ENCODE measurements around the gene AGAP1. TPM values are rescaled to one million over a fixed set of nuclear protein-coding genes. Genes with fewer than 3 reads are reported as not detected.
"Not testable (repeated sequence)": the region's sequence is repeated elsewhere in the genome, so short reads cannot be mapped to it uniquely, and the experiment has no call there.

Gene AGAP1
- total and polyA plus RNA-seq, 7 donors = 4.2 to 21.6 (median 16.6) TPM

GRCh38 chr2:236136538-236136937, 642.7 kb downstream of the AGAP1 start:
- intact Hi-C loops (cut with DNase I) = no loop called here
- H3K4me3 ChIP-seq = no peak overlapping the region
- H3K4me1 ChIP-seq = no peaks in the 10 kb centered on the region
- TF ChIP-seq CTCF (IDR thresholded peaks at IDR 0.05) = no peak
- no peaks in the 10 kb centered on the region for H3K36me3 ChIP-seq (ENCODE audit: insufficient read depth in 1 of 2, low read depth in 1 of 2)
- peaks cover 0 to 12% (median 4%) of the 10 kb centered on the region in 3 donors for H3K27me3 ChIP-seq (ENCODE audit: insufficient read depth in 3 of 3, low read length in 2 of 3)
- no peak overlapping the region for H3K27ac ChIP-seq
- 72 to 77% (median 75%) methylated on average over 18 to 19 of the region's 19 CpGs for WGBS, 3 donors
- no peaks in the 10 kb centered on the region for H3K9me3 ChIP-seq
- ATAC-seq = no peak
- no peak for DNase-seq

DNA sequence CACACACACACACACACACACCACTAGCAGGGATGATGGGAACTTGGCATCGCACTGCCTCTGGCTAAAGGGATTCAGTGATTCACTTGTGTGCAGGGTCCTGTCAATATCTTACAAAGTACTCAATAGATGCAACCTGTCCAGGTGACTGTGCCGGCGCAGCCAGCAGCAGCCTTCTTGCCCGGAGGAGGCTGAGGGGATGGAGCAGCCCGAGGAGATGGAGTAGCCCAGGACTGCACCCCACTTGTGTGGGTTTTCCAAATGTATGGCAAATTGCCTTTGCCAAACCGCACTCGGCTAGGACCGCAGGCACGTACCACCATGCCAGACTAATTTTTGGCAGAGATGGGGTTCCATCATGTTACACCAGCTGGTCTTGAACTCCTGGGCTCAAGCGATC, 643.2 kb downstream of the AGAP1 start:
- Histone ChIP-seq H3K4me3 (no peak overlapping the region), H3K27me3 (ENCODE audit: insufficient read depth in 3 of 3, low read length in 2 of 3) (peaks cover 0 to 14% (median 4%) of the 10 kb centered on the region in 3 donors), H3K27ac (no peak overlapping the region), H3K36me3 (ENCODE audit: insufficient read depth in 1 of 2, low read depth in 1 of 2) (no peaks in the 10 kb centered on the region), H3K9me3 (no peaks in the 10 kb centered on the region), H3K4me1 (no peaks in the 10 kb centered on the region)
- intact Hi-C loops (cut with DNase I) = no loop called here
- ATAC-seq (no peak), DNase-seq (no peak)
- 88 to 90% (median 89%) methylated on average over 10 of the region's 10 CpGs for WGBS, 3 donors
- TF ChIP-seq CTCF (IDR thresholded peaks at IDR 0.05) = no peak

DNA sequence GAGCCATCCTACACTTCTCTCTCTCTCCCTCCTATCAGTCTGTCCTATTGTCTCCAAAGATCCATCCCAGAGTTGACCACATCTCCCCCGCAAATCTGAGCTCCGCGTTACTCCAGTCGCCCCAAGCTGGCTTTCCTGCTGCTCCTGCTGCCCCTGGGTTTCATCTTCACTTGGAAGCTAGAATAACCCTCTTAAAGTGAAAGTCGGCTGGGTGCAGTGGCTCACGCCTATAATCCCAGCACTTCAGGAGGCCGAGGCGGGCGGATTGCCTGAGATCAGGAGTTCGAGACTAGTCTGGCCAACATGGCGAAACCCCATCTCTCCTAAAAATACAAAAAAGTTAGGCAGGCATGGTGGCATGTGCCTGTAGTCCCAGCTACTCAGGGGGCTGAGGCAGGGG, 647.8 kb downstream of the AGAP1 start:
- peaks cover 0 to 27% (median 11%) of the 10 kb centered on the region in 3 donors for H3K27me3 ChIP-seq (ENCODE audit: insufficient read depth in 3 of 3, low read length in 2 of 3)
- intact Hi-C loops (cut with DNase I); ATAC-seq; DNase-seq; H3K27ac ChIP-seq; H3K36me3 ChIP-seq (ENCODE audit: insufficient read depth in 1 of 2, low read depth in 1 of 2); H3K4me3 ChIP-seq; H3K4me1 ChIP-seq; H3K9me3 ChIP-seq: not testable (repeated sequence)
- 86 to 91% (median 91%) methylated on average over 11 of the region's 11 CpGs for whole genome bisulfite sequencing, 3 donors

DNA sequence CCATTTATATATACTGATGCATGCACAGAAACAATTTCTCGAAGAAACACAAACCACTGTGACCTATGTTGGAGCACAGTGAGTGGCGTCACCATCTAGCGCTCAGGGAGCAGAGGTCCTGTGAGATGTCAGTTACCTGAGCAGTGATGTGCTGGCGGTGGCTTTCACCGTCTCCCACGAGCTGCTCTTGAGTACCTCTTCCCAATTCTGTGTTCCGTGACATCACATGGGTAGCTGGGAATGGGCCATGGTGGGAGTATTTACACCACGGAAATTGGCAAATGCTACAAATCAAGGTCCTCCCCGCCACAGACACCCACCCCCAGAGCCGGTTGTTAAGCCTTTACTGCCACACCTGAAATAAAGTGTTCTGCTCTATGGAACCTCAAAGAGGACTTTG, 650.0 kb downstream of the AGAP1 start:
- no peaks in the 10 kb centered on the region for H3K9me3 ChIP-seq
- no peak overlapping the region for H3K4me3 ChIP-seq
- intact Hi-C loops (cut with DNase I) = no loop called here
- DNase-seq (no peak), ATAC-seq (no peak)
- 89 to 96% (median 95%) methylated on average over 10 of the region's 10 CpGs for WGBS, 3 donors
- peaks cover 0 to 27% (median 11%) of the 10 kb centered on the region in 3 donors for H3K27me3 ChIP-seq (ENCODE audit: insufficient read depth in 3 of 3, low read length in 2 of 3)
- no peak for TF ChIP-seq CTCF (IDR thresholded peaks at IDR 0.05)
- no peaks in the 10 kb centered on the region for H3K36me3 ChIP-seq (ENCODE audit: insufficient read depth in 1 of 2, low read depth in 1 of 2)
- no peak overlapping the region for H3K27ac ChIP-seq
- no peaks in the 10 kb centered on the region for H3K4me1 ChIP-seq

DNA sequence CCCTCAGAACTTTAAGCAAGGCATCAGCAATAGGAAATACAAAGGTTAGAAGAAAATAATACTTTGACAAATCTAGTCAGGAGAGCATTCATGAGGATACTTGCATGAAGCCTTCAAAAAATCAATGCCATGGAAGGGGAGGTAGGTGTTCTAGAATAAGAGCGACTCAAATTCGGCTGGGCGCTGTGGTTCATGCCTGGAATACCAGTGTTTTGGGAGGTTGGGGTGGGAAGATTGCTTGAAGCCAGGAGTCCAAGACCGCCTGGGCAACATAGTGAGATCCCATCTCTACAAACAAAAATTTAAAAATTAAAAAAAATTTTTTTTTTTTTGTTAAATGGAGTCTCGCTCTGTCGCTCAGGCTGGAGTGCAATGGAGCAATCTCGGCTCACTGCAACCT, 652.6 kb downstream of the AGAP1 start:
- intact Hi-C loops (cut with DNase I) = no loop called here
- DNase-seq = no peak
- H3K27ac ChIP-seq = no peak overlapping the region
- H3K9me3 ChIP-seq = no peaks in the 10 kb centered on the region
- no peaks in the 10 kb centered on the region for H3K4me1 ChIP-seq
- no peak for ATAC-seq
- H3K4me3 ChIP-seq = no peak overlapping the region
- 92 to 94% (median 94%) methylated on average over 7 of the region's 7 CpGs for WGBS, 3 donors
- TF ChIP-seq CTCF (IDR thresholded peaks at IDR 0.05) = no peak
- no peaks in the 10 kb centered on the region for H3K36me3 ChIP-seq (ENCODE audit: insufficient read depth in 1 of 2, low read depth in 1 of 2)
- H3K27me3 ChIP-seq (ENCODE audit: insufficient read depth in 3 of 3, low read length in 2 of 3) = peaks cover 0 to 16% (median 8%) of the 10 kb centered on the region in 3 donors
